ENCODE measurements around the gene CABLES1.
"Not testable (repeated sequence)": the region's sequence is repeated elsewhere in the genome, so short reads cannot be mapped to it uniquely, and the experiment has no call there.

CABLES1 gene

DNA sequence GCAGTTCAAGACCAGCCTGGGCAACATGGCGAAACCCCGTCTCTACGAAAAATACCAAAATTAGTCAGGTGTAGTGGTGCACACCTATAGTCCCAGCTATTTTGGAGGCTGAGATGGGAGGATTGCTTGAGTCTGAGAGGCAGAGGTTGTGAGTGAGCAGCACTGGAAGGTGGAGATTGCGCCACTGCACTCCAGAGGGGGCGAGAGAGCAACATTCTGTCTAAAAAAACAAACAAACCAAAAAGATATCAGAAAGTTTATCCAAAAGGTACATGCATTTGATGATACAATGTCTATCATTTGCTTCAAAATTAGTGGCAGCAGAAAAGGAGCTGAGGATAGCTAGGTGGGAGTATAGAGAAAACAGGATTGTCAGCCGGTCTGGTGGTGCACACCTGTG, 39.8 kb upstream of the CABLES1 start:
- Histone ChIP-seq H3K79me2 (ENCODE audit: insufficient read depth, low read length) (no peaks in the 10 kb centered on the region), H4K20me1 (ENCODE audit: insufficient read depth, low read length) (no peaks in the 10 kb centered on the region), H3K4me1 (ENCODE audit: insufficient read depth, low read length, severe bottlenecking) (peaks cover 7% of the 10 kb centered on the region), H3K4me2 (ENCODE audit: low read length) (no peak overlapping the region), H3K27ac (ENCODE audit: low read depth, low read length, poor library complexity, severe bottlenecking) (no peak overlapping the region), H3K9me3 (ENCODE audit: low read length) (no peaks in the 10 kb centered on the region), H3K9ac (ENCODE audit: low read length) (no peak overlapping the region), H3K36me3 (ENCODE audit: insufficient read depth, low read length) (no peaks in the 10 kb centered on the region), H3K27me3 (ENCODE audit: insufficient read depth, low read length) (no peaks in the 10 kb centered on the region), H3K4me3 (ENCODE audit: low read depth, low read length, poor library complexity, severe bottlenecking) (no peak overlapping the region), H3K9me2 (ENCODE audit: low read depth, low read length) (no peaks in the 10 kb centered on the region), H3F3A (ENCODE audit: insufficient read depth, low read length) (no peaks in the 10 kb centered on the region), H2AFZ (ENCODE audit: low read length) (no peak overlapping the region)
- TF ChIP-seq, protein P1, sequence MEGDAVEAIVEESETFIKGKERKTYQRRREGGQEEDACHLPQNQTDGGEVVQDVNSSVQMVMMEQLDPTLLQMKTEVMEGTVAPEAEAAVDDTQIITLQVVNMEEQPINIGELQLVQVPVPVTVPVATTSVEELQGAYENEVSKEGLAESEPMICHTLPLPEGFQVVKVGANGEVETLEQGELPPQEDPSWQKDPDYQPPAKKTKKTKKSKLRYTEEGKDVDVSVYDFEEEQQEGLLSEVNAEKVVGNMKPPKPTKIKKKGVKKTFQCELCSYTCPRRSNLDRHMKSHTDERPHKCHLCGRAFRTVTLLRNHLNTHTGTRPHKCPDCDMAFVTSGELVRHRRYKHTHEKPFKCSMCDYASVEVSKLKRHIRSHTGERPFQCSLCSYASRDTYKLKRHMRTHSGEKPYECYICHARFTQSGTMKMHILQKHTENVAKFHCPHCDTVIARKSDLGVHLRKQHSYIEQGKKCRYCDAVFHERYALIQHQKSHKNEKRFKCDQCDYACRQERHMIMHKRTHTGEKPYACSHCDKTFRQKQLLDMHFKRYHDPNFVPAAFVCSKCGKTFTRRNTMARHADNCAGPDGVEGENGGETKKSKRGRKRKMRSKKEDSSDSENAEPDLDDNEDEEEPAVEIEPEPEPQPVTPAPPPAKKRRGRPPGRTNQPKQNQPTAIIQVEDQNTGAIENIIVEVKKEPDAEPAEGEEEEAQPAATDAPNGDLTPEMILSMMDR (IDR thresholded peaks at IDR 0.05; ENCODE audit: low read length): peak; percentile 41; the same call in 1 of the 2 replicates
- no peak for TF ChIP-seq EZH2 (IDR thresholded peaks at IDR 0.05; ENCODE audit: borderline replicate concordance, low read length)

DNA sequence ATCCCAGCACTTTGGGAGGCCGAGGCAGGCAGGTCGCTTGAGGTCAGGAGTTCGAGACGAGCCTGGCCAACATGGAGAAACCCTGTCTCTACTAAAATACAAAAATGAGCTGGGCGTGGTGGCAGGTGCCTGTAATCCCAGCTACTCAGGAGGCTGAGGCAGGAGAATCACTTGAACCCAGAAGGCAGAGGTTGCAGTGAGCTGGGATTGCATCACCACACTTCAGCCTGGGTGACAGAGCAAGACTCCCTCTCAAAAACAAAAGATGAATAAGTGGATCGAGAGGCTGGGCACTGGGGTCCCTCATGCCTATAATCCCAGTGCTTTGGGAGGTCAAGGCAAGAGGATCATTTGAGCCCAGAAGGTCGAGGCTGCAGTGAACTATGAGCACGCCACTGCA, 38.3 kb upstream of the CABLES1 start:
- not testable (repeated sequence) for H3K79me2 ChIP-seq (ENCODE audit: insufficient read depth, low read length); H3K4me1 ChIP-seq (ENCODE audit: insufficient read depth, low read length, severe bottlenecking); H3K9me2 ChIP-seq (ENCODE audit: low read depth, low read length); H2AFZ ChIP-seq (ENCODE audit: low read length); H4K20me1 ChIP-seq (ENCODE audit: insufficient read depth, low read length); H3K4me3 ChIP-seq (ENCODE audit: low read depth, low read length, poor library complexity, severe bottlenecking); H3K36me3 ChIP-seq (ENCODE audit: insufficient read depth, low read length); H3K27ac ChIP-seq (ENCODE audit: low read depth, low read length, poor library complexity, severe bottlenecking); H3K4me2 ChIP-seq (ENCODE audit: low read length); H3F3A ChIP-seq (ENCODE audit: insufficient read depth, low read length); H3K27me3 ChIP-seq (ENCODE audit: insufficient read depth, low read length); H3K9ac ChIP-seq (ENCODE audit: low read length); H3K9me3 ChIP-seq (ENCODE audit: low read length)

DNA sequence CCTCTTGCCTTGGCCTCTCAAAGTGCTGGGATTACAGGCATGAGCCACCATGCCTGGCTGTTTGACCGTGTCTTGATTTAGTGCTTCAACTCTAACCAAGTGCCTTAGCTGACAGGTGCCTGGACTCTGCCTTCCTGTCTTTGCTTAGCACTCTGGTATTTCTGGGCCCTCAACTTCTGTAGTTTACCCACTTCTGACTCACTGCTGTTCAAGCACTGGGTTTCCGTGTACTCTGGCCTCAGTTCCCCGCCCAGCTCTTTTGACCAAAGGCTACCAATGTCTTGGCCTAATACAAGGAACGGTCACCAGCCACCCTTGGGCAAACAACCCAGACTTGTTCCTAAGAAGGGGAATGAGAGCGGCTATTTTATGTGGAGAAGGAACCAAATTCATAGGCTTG, 35.7 kb upstream of the CABLES1 start:
- Histone ChIP-seq H3K79me2 (ENCODE audit: insufficient read depth, low read length) (no peaks in the 10 kb centered on the region), H3K4me3 (ENCODE audit: low read depth, low read length, poor library complexity, severe bottlenecking) (no peak overlapping the region), H3K9me3 (ENCODE audit: low read length) (no peaks in the 10 kb centered on the region), H3F3A (ENCODE audit: insufficient read depth, low read length) (no peaks in the 10 kb centered on the region), H3K9me2 (ENCODE audit: low read depth, low read length) (no peaks in the 10 kb centered on the region), H3K27ac (ENCODE audit: low read depth, low read length, poor library complexity, severe bottlenecking) (no peak overlapping the region), H3K36me3 (ENCODE audit: insufficient read depth, low read length) (no peaks in the 10 kb centered on the region; the same call in 1 of the 2 replicates), H2AFZ (ENCODE audit: low read length) (no peak overlapping the region), H3K9ac (ENCODE audit: low read length) (no peak overlapping the region), H3K4me1 (ENCODE audit: insufficient read depth, low read length, severe bottlenecking) (no peaks in the 10 kb centered on the region), H3K4me2 (ENCODE audit: low read length) (no peak overlapping the region), H4K20me1 (ENCODE audit: insufficient read depth, low read length) (no peaks in the 10 kb centered on the region), H3K27me3 (ENCODE audit: insufficient read depth, low read length) (no peaks in the 10 kb centered on the region)
- TF ChIP-seq EZH2 (IDR thresholded peaks at IDR 0.05; ENCODE audit: borderline replicate concordance, low read length): no peak
- TF ChIP-seq, protein P1 (IDR thresholded peaks at IDR 0.05; ENCODE audit: low read length): no peak

DNA sequence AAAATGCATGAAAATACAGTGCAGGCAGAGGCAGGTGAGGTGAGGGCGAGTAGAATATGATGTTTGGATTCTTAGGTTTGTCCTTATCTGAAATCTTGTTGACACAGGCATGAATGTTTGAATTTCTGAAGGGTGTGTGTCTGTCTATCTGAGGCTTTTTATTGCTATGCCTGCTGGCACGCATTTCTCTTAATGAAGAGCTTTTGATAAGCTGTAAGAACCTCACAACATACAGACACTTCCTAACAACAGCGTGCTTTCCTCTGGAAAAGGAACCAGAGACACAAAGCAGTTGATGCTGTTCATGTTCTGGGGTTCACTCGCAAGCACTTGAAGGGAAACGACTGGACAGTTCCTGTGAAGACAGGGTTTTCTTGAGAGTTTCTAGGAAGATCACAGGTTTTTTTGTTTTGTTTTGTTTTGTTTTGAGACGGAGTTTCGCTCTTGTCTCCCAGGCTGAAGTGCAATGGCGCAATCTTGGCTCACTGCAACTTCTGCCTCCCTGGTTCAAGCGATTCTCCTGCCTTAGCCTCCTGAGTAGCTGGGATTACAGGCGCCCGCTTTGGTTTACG, 33.3 kb upstream of the CABLES1 start:
- H3K27ac ChIP-seq (ENCODE audit: low read depth, low read length, poor library complexity, severe bottlenecking): no peak overlapping the region
- TF ChIP-seq EZH2 (IDR thresholded peaks at IDR 0.05; ENCODE audit: borderline replicate concordance, low read length): no peak
- TF ChIP-seq, protein P1 (IDR thresholded peaks at IDR 0.05; ENCODE audit: low read length): no peak
- no peaks in the 10 kb centered on the region for H4K20me1 ChIP-seq (ENCODE audit: insufficient read depth, low read length)
- H3K27me3 ChIP-seq (ENCODE audit: insufficient read depth, low read length): no peaks in the 10 kb centered on the region
- no peak overlapping the region for H3K4me2 ChIP-seq (ENCODE audit: low read length)
- no peak overlapping the region for H3K9ac ChIP-seq (ENCODE audit: low read length)
- no peak overlapping the region for H2AFZ ChIP-seq (ENCODE audit: low read length)
- no peaks in the 10 kb centered on the region for H3K9me3 ChIP-seq (ENCODE audit: low read length)
- no peaks in the 10 kb centered on the region for H3K4me1 ChIP-seq (ENCODE audit: insufficient read depth, low read length, severe bottlenecking)
- H3K9me2 ChIP-seq (ENCODE audit: low read depth, low read length): no peaks in the 10 kb centered on the region
- H3K36me3 ChIP-seq (ENCODE audit: insufficient read depth, low read length): no peaks in the 10 kb centered on the region; the same call in 1 of the 2 replicates
- H3K79me2 ChIP-seq (ENCODE audit: insufficient read depth, low read length): no peaks in the 10 kb centered on the region
- H3F3A ChIP-seq (ENCODE audit: insufficient read depth, low read length): no peaks in the 10 kb centered on the region
- H3K4me3 ChIP-seq (ENCODE audit: low read depth, low read length, poor library complexity, severe bottlenecking): no peak overlapping the region

Measured in OCI-LY1 (cell line).